Stimulated activated CD4-positive, alpha-beta T cell treated with anti-CD3 and anti-CD28 coated beads, Interleukin-1b, Interleukin-23, amount 100 ng/mL, for 48 hours (primary cell): Measurements from ENCODE around the gene THADA.

Source experiments
- DNase-seq: peaks from one replicate; pipeline ENCODE4 v3.0.0-alpha.2; 2020

THADA gene

GRCh38 chr2:43379494-43379893 lies 216.3 kb downstream of the THADA start:
- no peak for DNase-seq

GRCh38 chr2:43377327-43377726 lies 218.5 kb downstream of the THADA start:
- DNase-seq = no peak

- no peak for DNase-seq
Observed at GRCh38 chr2:43376523-43377198, 219.2 kb downstream of the THADA start.

GRCh38 chr2:43375746-43376522 lies 219.9 kb downstream of the THADA start:
- DNase-seq = no peak

- DNase-seq = no peak
Observed at GRCh38 chr2:43372416-43373081, 223.3 kb downstream of the THADA start.

GRCh38 chr2:43370705-43371104 lies 225.1 kb downstream of the THADA start:
- no peak for DNase-seq

GRCh38 chr2:43370146-43370545 lies 225.7 kb downstream of the THADA start:
- no peak for DNase-seq

- DNase-seq = no peak
Observed at GRCh38 chr2:43368483-43369385, 227.1 kb downstream of the THADA start.

GRCh38 chr2:43367012-43367782 lies 228.6 kb downstream of the THADA start:
- no peak for DNase-seq

GRCh38 chr2:43363120-43363519 lies 232.7 kb downstream of the THADA start:
- no peak for DNase-seq

GRCh38 chr2:43361286-43361685 lies 234.6 kb downstream of the THADA start:
- no peak for DNase-seq

- no peak for DNase-seq
Observed at GRCh38 chr2:43360137-43360536, 235.7 kb downstream of the THADA start.

- DNase-seq = no peak
Observed at GRCh38 chr2:43358410-43359201, 237.2 kb downstream of the THADA start.

- no peak for DNase-seq
Observed at GRCh38 chr2:43356774-43357173, 239.1 kb downstream of the THADA start.

GRCh38 chr2:43355399-43355798 lies 240.4 kb downstream of the THADA start:
- DNase-seq = no peak

GRCh38 chr2:43349904-43350303 lies 245.9 kb downstream of the THADA start:
- no peak for DNase-seq

GRCh38 chr2:43348908-43349661 lies 246.8 kb downstream of the THADA start:
- no peak for DNase-seq

- DNase-seq = no peak
Observed at GRCh38 chr2:43347746-43348145, 248.1 kb downstream of the THADA start.

- no peak for DNase-seq
Observed at GRCh38 chr2:43346602-43347567, 249.0 kb downstream of the THADA start.
